Medulla oblongata (tissue), 1 donor: Measurements from ENCODE around the gene ANKS1B.
"Not testable (repeated sequence)": the region's sequence is repeated elsewhere in the genome, so short reads cannot be mapped to it uniquely, and the experiment has no call there.

Experiments used
- DNase-seq: peaks from one replicate; pipeline ENCODE4 v3.0.0-alpha.2; 2015; ENCODE audit errors: extremely low spot score

Gene ANKS1B

GRCh38 chr12:99870085-99870484 is 114.7 kb downstream of the ANKS1B start:
- DNase-seq = no peak

- DNase-seq = no peak
Observed at GRCh38 chr12:99861731-99862130, 123.0 kb downstream of the ANKS1B start.

GRCh38 chr12:99859126-99859525 is 125.6 kb downstream of the ANKS1B start:
- DNase-seq = no peak

- DNase-seq = no peak
Observed at GRCh38 chr12:99852666-99853065, 132.1 kb downstream of the ANKS1B start.

- no peak for DNase-seq
Observed at GRCh38 chr12:99847936-99848335, 136.8 kb downstream of the ANKS1B start.

GRCh38 chr12:99834710-99835109 is 150.0 kb downstream of the ANKS1B start:
- DNase-seq = no peak

- DNase-seq = no peak
Observed at GRCh38 chr12:99833397-99833796, 151.3 kb downstream of the ANKS1B start.

- DNase-seq = no peak
Observed at GRCh38 chr12:99824900-99825542, 159.7 kb downstream of the ANKS1B start.

GRCh38 chr12:99822273-99822672 is 162.5 kb downstream of the ANKS1B start:
- no peak for DNase-seq

- DNase-seq = peak; percentile 58
Observed at GRCh38 chr12:99810718-99811593, 173.8 kb downstream of the ANKS1B start.

- DNase-seq = no peak
Observed at GRCh38 chr12:99809909-99810308, 174.8 kb downstream of the ANKS1B start.

- no peak for DNase-seq
Observed at GRCh38 chr12:99806304-99806703, 178.4 kb downstream of the ANKS1B start.

GRCh38 chr12:99804715-99805114 is 180.0 kb downstream of the ANKS1B start:
- no peak for DNase-seq

GRCh38 chr12:99800605-99801004 is 184.1 kb downstream of the ANKS1B start:
- DNase-seq = no peak

- DNase-seq = not testable (repeated sequence)
Observed at GRCh38 chr12:99797931-99798330, 186.8 kb downstream of the ANKS1B start.

- DNase-seq = no peak
Observed at GRCh38 chr12:99783421-99783820, 201.3 kb downstream of the ANKS1B start.

GRCh38 chr12:99772274-99772673 is 212.5 kb downstream of the ANKS1B start:
- DNase-seq = no peak

GRCh38 chr12:99771659-99772058 is 213.1 kb downstream of the ANKS1B start:
- no peak for DNase-seq

GRCh38 chr12:99769396-99769980 is 215.2 kb downstream of the ANKS1B start:
- no peak for DNase-seq

GRCh38 chr12:99768758-99769157 is 216.0 kb downstream of the ANKS1B start:
- no peak for DNase-seq

- DNase-seq = peak; percentile 44
Observed at GRCh38 chr12:99767809-99768208, 216.9 kb downstream of the ANKS1B start.

- DNase-seq = no peak
Observed at GRCh38 chr12:99766408-99766807, 218.3 kb downstream of the ANKS1B start.
